Activated CD4-positive, alpha-beta T cell treated with anti-CD3 and anti-CD28 coated beads, Interleukin-2, amount 50 U/mL, for 4 hours (primary cell): ENCODE data around the gene IKZF4.
A peak's percentile ranks its signal among the peaks of the same experiment; 100 is the strongest.
"Not testable (repeated sequence)": the region's sequence is repeated elsewhere in the genome, so short reads cannot be mapped to it uniquely, and the experiment has no call there.

ENCODE experiments used
- DNase-seq, 2 experiments: peaks; one replicate each; pipeline ENCODE4 v3.0.0-alpha.2; 2020

Gene IKZF4

DNA sequence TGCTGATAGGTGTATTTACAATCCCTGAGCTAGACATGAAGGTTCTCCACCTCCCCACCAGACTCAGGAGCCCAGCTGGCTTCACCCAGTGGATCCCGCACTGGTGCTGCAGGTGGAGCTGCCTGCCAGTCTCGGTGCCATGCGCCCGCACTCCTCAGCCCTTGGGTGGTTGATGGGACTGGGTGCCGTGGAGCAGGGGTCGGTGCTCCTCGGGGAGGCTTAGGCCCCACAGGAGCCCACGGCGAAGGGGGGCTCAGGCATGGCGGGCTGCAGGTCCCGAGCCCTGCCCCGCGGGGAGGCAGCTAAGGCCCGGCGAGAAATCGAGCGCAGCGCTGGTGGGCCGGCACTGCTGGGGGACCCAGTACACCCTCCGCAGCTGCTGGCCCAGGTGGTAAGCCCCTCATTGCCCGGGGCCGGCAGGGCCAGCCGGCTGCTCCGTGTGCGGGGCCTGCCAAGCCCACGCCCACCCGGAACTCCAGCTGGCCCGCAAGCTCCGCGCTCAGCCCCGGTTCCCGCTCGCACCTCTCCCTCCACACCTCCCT is 20.8 kb upstream of the IKZF4 start:
- not testable (repeated sequence) for DNase-seq

GRCh38 chr12:56001487-56002100 is 19.2 kb upstream of the IKZF4 start:
- DNase-seq = no peak

- not testable (repeated sequence) for DNase-seq
Measured at GRCh38 chr12:56003376-56003775, 17.5 kb upstream of the IKZF4 start.

DNA sequence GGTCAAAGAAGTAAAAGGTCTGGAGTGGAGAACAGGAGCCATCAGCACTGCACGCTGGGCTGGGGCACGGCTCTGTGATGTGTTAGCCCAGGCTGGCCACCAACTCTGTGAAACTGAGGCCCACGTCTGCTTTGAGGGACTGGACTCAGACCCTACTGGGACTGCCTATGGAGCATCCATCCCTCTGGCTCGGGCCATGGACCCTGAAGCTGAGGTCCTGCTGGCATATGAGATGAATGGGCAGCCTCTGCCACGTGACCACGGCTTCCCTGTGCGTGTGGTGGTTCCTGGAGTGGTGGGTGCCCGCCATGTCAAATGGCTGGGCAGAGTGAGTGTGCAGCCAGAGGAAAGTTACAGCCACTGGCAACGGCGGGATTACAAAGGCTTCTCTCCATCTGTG is 16.6 kb upstream of the IKZF4 start:
- DNase-seq = no peak

DNA sequence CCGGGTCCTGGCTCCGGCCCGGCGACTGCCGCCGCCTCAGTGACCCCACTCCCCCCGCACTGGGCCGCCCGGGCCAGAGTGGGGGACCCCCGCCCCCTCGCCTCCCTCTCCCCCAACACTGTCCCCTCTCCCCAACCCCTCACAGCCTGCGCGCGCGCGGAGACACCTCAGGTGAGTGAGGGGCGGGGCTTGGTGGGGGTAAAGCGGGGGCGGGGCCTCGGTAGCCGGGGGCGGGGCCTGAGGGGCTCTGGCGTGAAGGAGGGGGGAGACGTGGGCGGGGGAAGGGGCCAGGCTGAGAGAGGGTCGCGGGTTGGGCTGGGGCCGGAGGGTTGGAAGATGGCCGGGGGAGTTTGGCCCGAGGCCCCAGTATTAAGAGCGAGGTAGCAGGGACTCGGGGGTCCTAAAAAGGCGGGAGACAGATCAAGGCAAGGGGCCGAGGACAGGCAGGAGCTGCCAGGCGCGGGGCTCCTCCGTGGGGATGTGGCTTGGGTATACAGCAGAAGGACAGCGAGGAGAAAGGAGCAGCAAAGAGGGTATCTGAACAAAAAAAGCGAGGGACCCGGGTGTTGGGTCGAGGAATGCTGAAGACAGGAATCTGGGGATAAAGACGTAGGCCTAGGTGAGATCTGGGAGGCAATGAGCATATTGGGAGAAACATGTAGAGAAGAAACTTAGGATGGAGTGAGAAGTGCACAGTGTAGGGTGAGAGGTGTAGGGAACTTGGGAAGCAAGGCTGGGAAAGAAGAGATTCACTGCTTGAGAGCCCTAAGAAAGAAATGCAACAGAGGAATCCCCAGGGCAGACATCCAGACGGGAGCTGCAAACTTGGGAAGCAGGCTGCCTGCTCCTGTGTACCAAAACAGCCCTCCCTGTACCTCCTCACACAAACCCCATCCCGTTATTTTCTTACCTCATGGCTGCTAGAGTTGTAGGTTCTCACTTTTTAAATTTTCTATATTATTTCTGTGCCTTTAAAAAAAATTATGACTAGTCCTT is 13.0 kb upstream of the IKZF4 start:
- DNase-seq = peak; percentile 65 to 66

GRCh38 chr12:56010111-56010570 is 10.7 kb upstream of the IKZF4 start:
- no peak for DNase-seq

DNA sequence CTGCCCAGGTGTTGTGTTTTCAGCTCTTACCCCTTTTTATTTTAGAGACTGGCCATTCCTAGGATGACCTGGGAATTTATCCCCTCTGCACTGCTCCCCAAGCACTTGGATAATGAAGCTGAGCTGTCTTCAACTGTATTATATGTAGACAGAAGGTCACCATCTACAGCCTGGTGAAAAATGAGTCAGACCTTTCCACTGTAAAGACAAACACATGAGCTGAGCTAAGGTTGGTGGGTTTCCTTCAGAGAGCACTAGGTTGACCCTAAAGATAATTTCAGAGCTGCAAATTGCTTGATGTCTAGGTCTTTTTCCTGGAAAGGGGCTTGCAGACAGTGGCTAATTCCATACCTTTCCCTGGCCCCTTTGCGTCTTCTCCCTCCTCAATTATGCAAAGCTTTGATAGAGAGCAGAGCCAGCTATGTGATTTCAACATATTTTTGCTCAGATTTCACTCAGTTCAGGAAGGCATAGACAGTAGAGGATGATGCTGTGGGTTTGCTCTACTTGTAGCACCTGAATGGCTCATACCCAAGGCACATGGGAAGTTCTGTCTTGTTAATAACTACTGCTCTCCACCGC is 9.2 kb upstream of the IKZF4 start:
- DNase-seq = no peak

GRCh38 chr12:56013482-56013881 is 7.4 kb upstream of the IKZF4 start:
- no peak for DNase-seq

- no peak for DNase-seq
Measured at GRCh38 chr12:56014205-56014604, 6.6 kb upstream of the IKZF4 start.

DNA sequence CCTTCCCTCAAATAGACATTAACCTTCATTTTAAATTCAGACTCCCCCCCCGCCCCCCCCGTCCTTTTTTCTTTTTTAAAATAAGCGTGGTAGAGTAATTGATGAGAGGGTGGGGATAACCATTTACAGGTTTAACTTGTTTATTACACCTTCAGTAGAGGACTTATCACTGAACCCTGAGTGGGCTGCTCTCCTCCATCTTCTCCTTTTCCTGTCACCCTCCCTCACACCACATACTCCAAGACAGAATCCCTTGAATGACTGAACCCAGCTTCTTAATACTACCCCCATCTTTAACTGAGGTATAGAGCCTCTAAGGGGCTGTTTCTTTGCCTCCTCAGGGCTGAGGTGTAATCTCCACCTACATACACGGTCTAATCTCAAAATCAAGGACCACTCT is 3.7 kb upstream of the IKZF4 start:
- no peak for DNase-seq

DNA sequence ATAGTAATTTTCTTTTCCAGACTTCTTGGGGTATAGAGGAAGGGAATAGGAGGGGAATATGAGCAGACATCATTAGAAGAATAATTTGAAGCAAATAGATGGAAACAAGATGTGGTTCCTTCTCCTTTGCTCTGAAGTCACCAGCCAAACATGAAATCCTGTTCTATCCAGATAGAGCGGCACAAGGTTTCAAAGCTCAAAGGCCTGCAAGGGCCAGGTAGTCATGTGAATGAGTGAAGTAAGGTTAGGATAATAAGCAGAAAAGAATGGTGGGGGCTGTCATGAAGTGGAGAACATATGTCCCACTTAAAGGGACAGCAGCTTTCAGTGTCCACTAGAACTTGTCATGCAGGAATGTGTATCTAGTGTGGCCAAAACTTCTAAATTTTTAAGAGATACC is 2.5 kb upstream of the IKZF4 start:
- no peak for DNase-seq

- DNase-seq = no peak
Measured at GRCh38 chr12:56021889-56022497, 1.1 kb downstream of the IKZF4 start.

DNA sequence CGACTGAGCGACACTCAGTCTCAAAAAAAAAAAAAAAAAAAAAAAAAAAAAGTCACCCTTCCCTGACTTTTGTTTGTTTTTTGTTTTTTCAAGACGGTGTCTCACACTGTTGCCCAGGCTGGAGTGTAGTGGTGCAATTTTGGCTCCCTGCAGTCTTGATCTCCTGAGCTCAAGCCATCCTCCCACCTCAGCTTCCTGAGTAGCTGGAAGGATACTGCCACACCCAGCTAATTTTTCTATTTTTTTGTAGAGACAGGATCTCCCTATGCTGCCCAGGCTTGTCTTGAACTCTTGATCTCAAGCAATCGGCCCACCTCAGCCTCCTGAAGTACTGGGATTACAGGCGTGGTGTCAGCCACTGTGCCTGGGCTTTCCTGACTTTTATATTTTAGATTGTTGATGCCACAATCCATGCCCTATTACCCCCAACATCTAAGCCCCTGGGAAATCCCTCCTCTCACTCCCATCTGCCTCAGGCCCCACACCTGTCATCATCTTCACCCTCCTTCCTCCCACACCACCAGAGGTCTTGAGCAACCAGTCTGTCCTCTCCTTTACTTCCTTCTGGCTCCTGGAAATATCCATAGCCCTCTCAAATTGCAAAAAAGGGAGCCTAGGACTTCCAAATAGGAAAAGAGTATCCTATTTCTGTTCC is 7.8 kb downstream of the IKZF4 start:
- no peak for DNase-seq

GRCh38 chr12:56029166-56029519 is 8.3 kb downstream of the IKZF4 start:
- no peak for DNase-seq

DNA sequence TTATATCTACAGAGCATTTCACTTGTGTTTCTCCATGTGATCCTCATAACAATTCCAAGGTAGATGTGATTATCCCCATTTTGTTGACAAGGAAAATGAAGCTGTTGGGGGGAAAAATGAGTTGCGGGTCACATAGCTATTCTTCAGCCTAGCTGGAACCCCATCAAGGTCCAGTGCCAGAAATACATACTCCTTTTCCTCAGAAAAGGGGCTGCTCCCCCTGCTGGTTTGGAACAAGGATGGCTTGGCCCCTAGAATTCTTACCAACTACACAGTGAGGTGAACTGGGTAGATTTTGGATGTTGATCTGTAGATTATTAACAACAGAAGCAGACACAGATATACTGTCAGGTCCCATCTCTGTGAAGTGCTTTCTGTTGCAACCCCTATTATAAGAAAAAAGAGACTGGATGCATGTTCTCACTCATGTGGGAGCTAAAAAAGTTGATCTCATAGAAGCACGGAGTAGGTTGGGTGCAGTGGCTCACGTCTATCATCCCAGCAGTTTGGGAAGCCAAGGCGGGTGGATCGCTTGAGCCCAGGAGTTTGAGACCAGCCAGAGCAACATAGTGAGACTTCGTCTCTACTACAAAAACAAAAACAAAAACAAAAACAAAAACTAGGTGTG is 8.9 kb downstream of the IKZF4 start:
- peak; percentile 28 to 36 for DNase-seq

GRCh38 chr12:56031987-56032386 is 11.1 kb downstream of the IKZF4 start:
- peak in 1 of 2 experiments; percentile 13 for DNase-seq

GRCh38 chr12:56034586-56035332 is 13.9 kb downstream of the IKZF4 start:
- DNase-seq = no peak

GRCh38 chr12:56037161-56037560 is 16.3 kb downstream of the IKZF4 start:
- DNase-seq = no peak

- DNase-seq = no peak
Measured at GRCh38 chr12:56038022-56038655, 17.3 kb downstream of the IKZF4 start.

- no peak for DNase-seq
Measured at GRCh38 chr12:56040151-56040550, 19.3 kb downstream of the IKZF4 start.
